ENCODE measurements around the gene CYTH1.
"Not testable (repeated sequence)": the region's sequence is repeated elsewhere in the genome, so short reads cannot be mapped to it uniquely, and the experiment has no call there.

CYTH1 gene

GRCh38 chr17:78785011-78785662, 3.1 kb upstream of the CYTH1 start:
- no peak for DNase-seq

DNA sequence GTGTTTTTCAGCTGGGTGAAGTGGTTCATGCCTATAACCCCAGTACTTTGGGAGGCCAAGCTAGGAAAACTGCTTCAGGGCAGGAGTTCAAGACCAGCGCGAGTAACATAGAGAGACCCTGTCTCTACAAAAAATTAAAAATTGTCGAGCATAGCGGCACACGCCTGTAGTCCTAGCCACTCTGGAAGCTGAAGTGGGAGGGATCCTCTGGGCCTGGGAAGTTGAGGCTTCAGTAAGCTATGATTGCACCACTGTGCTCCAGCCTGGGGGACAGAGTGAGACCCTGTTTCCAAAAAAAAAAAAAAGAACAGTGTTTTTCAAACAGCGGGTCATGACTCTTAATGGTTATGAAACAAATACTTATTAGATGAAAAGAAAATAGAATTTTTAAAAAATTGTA, 2.3 kb upstream of the CYTH1 start:
- no peak for DNase-seq

- DNase-seq = no peak
These were observed 1.7 kb upstream of the CYTH1 start for GRCh38 chr17:78783711-78784324.

DNA sequence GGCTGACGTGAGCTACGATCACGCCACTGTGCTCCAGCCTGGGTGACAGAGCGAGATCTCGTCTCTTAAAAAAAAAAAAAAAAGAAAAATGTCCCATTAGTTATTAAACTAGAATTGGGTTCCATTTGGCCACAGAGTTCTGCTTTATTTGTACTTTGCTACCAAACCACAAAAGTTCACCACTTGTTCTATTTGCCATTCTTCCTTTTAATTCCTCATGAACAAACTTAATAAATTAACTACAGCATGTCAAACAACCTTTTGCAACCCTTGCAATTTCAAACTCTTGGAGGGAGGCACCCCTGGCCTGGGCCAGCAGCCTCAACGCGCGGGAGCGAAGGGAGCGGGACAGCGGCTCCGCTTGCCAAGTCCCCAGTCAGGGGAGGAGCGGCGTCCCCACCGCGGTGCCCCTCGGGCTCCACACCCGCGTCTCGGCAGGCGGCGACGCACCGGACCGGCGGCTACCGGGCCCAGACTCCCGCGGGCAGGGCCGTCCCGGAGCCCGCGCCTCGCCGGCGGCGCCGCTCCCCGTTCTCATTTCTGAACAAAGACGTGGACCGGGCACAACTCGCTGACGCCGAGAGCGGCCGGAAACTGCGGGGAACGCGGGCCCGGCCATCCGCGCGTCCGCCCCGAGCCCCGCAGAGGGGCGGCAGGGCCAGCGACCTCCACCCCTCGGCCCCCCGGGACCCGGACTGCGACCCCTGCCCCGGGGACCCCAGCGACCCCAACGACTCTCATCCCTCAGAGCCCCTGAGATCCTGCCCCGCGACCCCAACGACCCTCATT, 775 bp downstream of the CYTH1 start:
- peak; percentile 35 for DNase-seq

DNA sequence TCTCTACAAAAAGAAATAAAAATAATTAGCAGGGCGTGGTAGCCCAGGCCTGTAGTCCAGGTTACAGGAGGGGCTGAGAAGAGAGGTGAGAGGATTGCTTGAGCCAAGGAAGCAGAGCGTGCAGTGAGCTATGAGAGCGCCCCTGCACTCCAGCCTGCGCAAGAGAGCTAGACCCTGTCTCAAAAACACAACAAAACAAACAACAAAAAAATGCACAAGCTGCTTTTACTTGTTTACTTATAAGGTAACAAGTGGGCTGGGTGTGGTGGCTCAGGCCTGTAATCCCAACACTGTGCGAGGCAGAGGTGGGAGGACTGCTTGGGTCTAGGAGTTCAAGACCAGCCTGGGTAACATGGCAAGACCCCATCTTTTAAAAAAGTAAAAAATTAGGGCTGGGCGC, 1.7 kb downstream of the CYTH1 start:
- no peak for DNase-seq

DNA sequence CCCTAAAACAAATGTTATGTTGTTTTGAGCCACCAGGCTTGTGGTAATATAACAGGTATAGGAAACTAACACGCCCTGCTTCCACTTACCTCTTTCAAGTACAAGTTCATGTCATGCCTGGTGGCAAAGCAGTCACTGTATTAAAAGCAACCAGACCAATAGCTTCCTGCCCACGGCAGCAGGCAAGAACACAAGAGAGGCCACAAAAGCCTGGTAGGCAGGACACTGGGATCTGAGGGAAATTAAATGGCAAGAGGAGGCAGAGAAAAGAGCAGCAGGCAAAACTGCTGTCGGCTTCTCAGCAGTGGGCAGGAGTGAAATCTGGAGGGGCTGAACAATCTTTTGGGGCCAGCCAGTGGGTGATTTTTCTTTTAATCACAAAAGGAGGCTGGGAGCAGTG, 2.2 kb downstream of the CYTH1 start:
- DNase-seq = no peak

- not testable (repeated sequence) for DNase-seq
These were observed 2.8 kb downstream of the CYTH1 start for GRCh38 chr17:78779286-78779651.

DNA sequence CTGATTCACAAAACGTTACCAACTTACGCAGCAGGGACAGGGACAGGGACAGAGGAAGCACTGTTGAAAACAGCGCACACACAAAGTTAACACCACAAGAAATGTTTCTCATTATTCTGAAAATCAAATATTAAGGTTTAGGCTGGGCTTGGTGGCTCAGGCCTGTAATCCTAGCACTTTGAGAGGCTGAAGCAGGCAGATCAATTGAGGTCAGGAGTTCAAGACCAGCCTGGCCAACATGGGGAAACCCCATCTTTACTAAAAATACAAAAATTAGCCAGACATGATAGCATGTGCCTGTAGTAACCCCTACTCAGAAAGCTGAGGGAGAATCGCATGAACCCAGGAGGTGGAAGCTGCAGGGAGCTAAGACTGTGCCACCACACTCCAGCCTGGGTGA, 4.2 kb downstream of the CYTH1 start:
- no peak for DNase-seq

- DNase-seq = no peak
These were observed 7.0 kb downstream of the CYTH1 start for GRCh38 chr17:78774956-78775571.

DNA sequence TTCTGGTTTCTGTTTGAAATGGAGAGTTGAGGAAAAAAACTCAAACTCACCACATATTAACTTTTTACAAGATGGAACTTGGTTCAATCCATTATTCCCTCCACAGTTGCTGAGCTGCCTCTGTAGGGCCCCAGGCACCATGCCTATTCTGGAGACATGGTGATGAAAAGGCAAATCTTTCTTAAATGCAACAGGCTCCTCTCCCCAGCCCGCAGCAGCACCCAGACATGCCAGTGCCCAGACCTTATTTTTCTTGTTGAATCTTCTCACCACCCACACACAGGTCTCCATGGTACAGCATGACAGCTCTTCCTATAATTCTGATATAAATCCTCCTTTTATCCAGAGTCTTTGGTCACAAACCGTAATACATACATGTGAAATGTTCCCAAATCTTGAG, 7.6 kb downstream of the CYTH1 start:
- DNase-seq = no peak

GRCh38 chr17:78771758-78772382, 10.2 kb downstream of the CYTH1 start:
- DNase-seq = no peak

GRCh38 chr17:78769196-78769773, 12.8 kb downstream of the CYTH1 start:
- no peak for DNase-seq

- DNase-seq = no peak
These were observed 14.3 kb downstream of the CYTH1 start for GRCh38 chr17:78767806-78768205.

DNA sequence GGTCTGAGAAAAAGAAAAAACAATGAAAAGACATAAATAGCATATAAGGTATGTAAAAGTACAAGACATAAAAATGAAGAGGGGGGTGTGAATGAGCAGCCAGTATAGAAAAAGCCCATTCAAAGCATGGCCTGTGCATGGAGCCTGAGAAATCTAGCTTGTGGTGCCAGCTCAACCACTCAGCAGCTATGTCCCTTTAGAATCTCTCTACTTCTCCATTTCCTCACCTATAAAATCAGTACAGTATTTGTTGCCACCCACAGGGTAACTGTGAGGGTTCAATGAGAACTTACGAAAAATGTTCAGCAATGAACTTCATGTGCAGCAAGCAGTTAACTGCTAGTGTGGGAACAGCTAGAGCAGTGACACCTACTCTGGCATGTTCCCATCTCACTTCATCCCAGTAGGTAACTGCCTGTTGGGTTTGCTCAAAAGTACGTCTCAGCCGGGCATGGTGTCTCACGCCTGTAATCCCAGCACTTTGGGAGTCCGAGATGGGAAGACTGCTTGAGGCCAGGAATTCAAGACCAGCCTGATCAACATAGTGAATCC, 15.3 kb downstream of the CYTH1 start:
- no peak for DNase-seq

GRCh38 chr17:78766225-78766624, 15.8 kb downstream of the CYTH1 start:
- no peak for DNase-seq

DNA sequence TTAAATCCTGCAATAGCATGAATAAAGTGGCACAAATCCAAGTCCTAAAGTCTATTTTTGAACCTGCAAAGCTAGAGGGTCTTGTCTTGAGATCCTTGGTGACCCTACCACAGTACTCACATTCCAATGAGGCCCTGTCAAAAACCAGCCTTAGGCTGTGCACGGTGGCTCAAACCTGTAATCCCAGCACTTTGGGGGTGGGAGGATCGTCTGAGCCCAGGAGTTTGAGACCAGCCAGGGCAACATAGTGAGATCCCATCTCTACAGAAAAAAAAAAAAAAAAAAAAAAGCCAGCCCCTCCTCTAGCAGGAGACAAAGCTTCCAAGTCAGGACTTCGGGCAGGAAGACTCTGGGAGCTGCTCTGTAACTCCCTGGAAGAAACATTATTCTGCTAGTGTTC, 16.3 kb downstream of the CYTH1 start:
- DNase-seq = no peak

GRCh38 chr17:78764871-78765270, 17.2 kb downstream of the CYTH1 start:
- DNase-seq = no peak

GRCh38 chr17:78763561-78763960, 18.5 kb downstream of the CYTH1 start:
- DNase-seq = no peak

DNA sequence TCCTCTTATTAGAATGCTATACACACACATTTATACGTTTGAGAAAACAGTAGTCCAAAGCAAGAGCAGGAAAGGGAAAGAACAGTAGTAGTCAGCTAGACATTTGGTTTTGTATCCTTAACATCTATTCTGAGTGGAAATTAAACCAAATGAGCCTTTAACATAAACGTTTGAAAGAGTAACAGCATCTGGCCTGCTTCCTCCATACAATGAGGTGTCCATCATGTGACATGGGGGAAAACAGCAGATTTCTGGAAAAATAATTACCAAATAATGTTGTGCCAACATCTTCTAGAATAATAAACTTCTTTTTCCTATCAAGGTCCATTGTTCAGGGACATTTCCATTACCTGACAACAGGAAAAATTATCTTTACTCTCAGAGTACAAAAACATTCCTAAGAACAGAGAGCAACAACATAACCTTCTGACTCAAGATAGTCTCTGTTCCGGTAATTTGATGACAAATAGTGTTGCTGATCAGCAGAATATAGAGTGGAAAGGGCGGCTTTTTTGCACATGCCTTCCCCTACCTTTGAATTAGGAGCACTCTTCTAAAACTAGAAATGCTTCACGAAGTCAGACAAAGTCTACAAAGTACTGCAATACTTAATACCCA, 20.2 kb downstream of the CYTH1 start:
- no peak for DNase-seq

- DNase-seq = no peak
These were observed 22.1 kb downstream of the CYTH1 start for GRCh38 chr17:78759969-78760352.

DNA sequence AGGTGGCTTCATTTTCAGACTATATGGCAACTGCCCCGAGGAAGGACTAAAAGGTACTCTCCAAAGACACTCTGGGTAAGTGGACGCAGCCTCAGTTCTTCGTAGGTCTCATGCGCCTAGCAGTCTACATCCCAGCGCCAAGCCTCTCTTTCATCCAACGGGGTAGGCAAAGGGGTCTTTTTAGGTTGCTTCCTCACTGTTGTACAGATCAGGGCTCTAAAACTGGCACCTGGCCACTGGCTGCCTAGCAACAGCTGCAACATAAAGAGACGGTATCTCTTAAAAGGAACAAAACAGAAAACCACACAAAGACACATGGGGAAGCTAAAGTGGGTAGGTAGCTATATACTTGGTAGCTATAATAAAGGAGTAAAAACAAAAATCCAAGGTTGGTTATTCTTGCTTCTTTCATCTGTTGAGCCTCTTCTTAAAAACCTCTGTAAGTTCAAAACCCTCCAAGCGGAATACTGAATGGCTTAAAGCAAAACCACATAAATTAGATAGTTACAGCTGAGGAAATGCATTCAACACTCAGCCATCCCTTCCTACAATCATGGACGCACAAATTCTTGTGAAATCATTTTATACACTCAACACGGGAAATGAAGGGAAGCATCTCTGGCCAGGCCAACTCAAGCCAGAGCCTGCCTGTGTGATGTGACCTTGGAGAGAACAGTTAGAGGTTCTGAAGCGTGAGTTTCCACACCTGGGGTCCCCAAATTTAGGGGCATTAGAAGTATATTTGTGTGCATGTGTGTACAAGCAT, 22.7 kb downstream of the CYTH1 start:
- DNase-seq = peak; percentile 69

Measured in NCI-H774 (cell line).